ENCODE measurements around the gene SLC12A8.

DNA sequence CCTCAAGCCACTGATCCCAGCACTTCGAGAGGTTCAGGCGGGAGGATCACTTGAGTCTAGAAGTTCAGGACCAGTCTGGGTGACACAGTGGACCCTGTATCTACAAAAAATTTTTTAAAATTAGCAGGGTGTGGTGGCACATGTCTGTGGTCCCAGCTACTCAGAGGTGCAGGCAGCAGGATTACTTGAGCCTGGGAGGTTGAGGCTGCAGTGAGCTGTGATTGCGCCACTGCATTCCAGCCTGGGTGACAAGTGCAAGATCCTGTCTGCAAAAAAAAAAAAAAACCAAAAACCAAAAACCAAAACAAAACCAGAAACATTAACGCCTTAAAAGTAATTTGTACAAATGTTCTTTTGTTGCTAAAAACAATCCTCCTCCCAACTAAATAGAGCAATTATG lies 27.9 kb upstream of the SLC12A8 start:
- TF ChIP-seq, protein P1, sequence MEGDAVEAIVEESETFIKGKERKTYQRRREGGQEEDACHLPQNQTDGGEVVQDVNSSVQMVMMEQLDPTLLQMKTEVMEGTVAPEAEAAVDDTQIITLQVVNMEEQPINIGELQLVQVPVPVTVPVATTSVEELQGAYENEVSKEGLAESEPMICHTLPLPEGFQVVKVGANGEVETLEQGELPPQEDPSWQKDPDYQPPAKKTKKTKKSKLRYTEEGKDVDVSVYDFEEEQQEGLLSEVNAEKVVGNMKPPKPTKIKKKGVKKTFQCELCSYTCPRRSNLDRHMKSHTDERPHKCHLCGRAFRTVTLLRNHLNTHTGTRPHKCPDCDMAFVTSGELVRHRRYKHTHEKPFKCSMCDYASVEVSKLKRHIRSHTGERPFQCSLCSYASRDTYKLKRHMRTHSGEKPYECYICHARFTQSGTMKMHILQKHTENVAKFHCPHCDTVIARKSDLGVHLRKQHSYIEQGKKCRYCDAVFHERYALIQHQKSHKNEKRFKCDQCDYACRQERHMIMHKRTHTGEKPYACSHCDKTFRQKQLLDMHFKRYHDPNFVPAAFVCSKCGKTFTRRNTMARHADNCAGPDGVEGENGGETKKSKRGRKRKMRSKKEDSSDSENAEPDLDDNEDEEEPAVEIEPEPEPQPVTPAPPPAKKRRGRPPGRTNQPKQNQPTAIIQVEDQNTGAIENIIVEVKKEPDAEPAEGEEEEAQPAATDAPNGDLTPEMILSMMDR (IDR thresholded peaks at IDR 0.05): no peak
- TF ChIP-seq POLR2A (IDR thresholded peaks at IDR 0.05): no peak
